Mesodermal cell (in vitro differentiated cells): Measurements from ENCODE around the gene PHC2.
A peak's percentile ranks its signal among the peaks of the same experiment; 100 is the strongest.

Experiments
- H3K27ac ChIP-seq: 2 replicates; pipeline ENCODE4 v1.7.0; 2013; ENCODE audit warnings: mild to moderate bottlenecking, low read depth, low read length, moderate library complexity; ENCODE audit not compliant: severe bottlenecking
- H3K36me3 ChIP-seq: 2 replicates; pipeline ENCODE4 v1.7.1; 2013; ENCODE audit warnings: mild to moderate bottlenecking, low read length, moderate library complexity; ENCODE audit not compliant: control insufficient read depth, insufficient read depth
- H3K4me1 ChIP-seq: one replicate; pipeline ENCODE4 v1.7.1; 2013; ENCODE audit warnings: mild to moderate bottlenecking, low read length; ENCODE audit not compliant: insufficient read depth, control insufficient read depth, poor library complexity, severe bottlenecking
- H3K4me3 ChIP-seq: 2 replicates; pipeline ENCODE4 v1.7.0; 2013; ENCODE audit warnings: low read length, control low read depth, mild to moderate bottlenecking; ENCODE audit not compliant: insufficient read depth, poor library complexity, severe bottlenecking; ENCODE audit errors: extremely low read depth
- H3K9me3 ChIP-seq: 2 replicates; pipeline ENCODE4 v1.7.1; 2013; ENCODE audit warnings: mild to moderate bottlenecking, low read length, moderate library complexity; ENCODE audit not compliant: control insufficient read depth
- WGBS, 2 experiments: methylation state at CpG; one replicate each; pipeline ENCODE4 v1.1.5; 2013; ENCODE audit warnings: missing lambda C conversion rate in 2 of 2; ENCODE audit not compliant: insufficient coverage in 2 of 2; 5-methylcytosine and 5-hydroxymethylcytosine counted together

Gene PHC2

DNA sequence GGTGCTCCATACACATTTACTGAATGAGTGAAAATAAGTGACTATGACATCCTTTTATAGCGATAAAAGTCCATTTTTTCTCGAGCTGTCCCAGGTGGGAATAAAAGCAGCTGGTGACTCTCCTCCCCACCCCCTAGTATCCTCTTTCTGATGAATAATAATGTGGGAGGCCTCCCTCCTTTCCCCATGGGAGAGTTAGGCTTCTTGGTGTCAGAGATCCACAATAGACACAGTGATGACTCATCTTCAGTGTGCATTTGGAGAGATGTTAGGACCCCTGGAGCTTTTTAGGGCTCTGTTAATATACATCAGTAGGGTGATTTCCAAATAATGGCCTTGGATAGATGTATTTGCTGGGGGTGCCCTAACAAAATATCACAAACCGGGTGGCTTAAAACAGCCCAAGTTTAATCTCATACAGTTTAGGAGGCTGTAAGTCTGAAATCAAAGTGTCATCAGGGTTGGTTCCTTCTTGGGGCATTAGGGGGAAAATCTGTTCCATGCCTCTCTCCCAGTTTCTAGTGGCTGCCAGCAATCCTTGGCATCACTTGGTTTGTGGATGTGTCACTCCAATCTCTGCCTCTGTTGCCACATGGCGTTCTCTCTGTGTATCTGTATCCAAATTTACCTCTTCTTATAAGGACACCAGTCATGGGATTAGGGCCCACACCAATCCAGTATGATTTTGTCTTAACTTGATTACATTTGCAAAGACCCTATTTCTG, 4.4 kb upstream of the PHC2 start:
- WGBS, 2 experiments = 67 to 70% methylated on average over 1 to 2 of the region's 4 CpGs
- H3K4me3 ChIP-seq = no peak overlapping the region
- H3K4me1 ChIP-seq = peaks cover 38% of the 10 kb centered on the region
- H3K9me3 ChIP-seq = no peaks in the 10 kb centered on the region
- H3K36me3 ChIP-seq = no peaks in the 10 kb centered on the region
- no peak overlapping the region for H3K27ac ChIP-seq

DNA sequence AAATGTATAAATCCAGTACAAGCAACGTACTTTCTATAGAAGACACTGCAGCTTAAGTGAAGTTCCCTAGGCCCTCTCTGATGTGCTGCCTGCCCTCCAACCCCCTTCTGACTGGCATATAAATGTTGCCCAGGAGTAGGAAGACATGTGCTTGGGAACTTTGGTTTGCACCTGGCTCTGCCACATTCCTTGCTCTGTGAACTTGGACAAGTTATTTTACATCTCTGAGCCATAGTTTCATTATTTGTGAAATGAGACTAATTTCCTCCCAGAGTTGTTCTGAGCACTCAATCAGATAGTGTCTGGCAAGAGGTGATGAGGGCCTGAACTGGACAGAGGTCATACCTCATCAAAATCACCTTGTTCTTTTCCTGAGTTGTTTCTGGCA, 3.5 kb upstream of the PHC2 start:
- H3K27ac ChIP-seq = peak overlapping the region; percentile 84
- no peaks in the 10 kb centered on the region for H3K9me3 ChIP-seq
- H3K36me3 ChIP-seq = no peaks in the 10 kb centered on the region
- peaks cover 31% of the 10 kb centered on the region for H3K4me1 ChIP-seq
- H3K4me3 ChIP-seq = no peak overlapping the region
- WGBS, 2 experiments = no CpG with 5 or more reads among the region's 1 CpG

DNA sequence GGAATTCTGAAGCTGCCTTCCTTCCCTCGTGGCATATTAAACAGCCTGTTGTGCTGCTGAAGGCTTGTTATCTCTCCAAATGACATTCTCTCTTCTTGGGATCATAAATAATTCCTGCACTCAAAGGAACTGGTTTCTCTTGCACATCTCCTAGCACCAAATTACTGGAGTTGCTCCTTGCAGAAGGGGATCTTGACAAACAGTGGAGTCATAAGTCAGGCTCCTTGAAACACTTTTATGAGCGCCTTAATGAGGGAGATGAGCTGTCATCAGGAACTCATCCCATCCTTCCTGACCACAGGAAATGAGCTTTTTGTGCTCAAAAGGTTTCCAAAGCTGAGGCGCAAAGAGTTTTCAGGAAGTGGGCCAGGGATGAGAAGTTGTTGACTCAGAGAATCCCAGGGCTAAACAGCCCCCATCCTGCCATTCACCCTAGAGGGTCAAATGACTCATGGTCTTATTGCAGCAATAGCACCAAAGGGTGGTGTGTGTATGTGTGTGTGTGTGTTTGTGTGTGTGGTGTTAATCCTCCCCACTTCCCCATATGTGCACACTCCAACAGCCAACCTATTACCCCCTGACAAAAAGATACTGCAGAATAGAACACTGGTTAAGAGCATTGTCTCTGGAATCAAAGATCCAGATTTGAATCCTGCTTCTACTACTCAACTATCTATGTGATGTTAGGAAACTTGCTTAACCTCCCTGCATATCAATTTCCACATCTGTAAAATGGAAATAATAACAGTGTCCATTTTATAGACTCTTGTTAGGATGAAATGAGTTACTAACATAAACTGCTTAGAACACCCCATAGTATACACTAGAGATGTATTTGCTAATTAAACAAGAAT, 2.8 kb upstream of the PHC2 start:
- Histone ChIP-seq H3K9me3 (no peaks in the 10 kb centered on the region), H3K4me1 (peaks cover 35% of the 10 kb centered on the region)
- 38 to 54% methylated on average over 2 to 3 of the region's 3 CpGs for WGBS, 2 experiments

DNA sequence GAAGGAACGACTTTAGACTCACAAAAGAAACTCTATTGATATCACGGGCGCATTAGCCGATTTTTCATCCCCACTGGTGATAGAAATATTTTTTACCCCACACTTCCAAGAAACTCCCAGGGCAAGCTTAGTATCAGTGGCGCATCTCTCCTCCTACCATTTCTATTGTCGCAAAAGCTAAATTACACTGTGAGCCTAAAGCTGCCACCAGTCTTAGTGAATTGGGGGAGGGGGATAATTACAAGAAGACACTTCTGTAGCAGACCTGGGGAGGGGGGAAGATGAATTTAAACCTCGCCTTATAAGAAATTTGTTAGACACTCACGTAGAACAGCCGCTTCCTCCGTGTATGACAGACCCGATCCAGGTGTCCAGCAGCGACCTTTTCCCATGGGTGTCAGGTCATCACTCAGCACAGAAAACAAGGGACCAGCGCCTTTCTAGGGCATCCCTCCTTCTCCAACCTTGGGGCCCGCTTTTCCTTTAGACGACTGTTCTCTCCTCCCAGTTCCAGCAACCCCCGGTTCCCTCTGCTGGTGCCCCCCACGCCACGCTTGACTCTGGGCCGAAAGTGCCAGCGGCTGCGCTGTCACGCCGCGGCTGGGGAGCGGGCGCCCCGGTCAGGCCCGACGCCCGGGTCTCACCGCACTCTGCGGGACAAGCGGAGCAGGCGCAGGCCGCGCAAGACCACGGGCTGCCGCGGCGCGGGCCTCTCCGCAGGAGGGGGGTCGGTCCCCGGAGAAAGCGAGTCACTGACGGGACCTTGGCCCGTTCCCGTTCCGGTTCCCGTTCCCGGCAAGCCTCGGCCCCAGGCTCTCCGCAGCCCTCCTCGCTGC, 821 bp downstream of the PHC2 start:
- Histone ChIP-seq H3K4me3 (peak overlapping the region; percentile 58), H3K9me3 (no peaks in the 10 kb centered on the region), H3K27ac (peak overlapping the region; percentile 54), H3K4me1 (peaks cover 44% of the 10 kb centered on the region), H3K36me3 (peaks cover 15% of the 10 kb centered on the region)
- 1 to 2% methylated on average over 38 to 47 of the region's 54 CpGs for WGBS, 2 experiments

More for the DNA sequence above, 2.8 kb upstream of the PHC2 start:
- Histone ChIP-seq H3K4me3 (no peak overlapping the region), H3K27ac (peak overlapping the region; percentile 84), H3K36me3 (no peaks in the 10 kb centered on the region)

DNA sequence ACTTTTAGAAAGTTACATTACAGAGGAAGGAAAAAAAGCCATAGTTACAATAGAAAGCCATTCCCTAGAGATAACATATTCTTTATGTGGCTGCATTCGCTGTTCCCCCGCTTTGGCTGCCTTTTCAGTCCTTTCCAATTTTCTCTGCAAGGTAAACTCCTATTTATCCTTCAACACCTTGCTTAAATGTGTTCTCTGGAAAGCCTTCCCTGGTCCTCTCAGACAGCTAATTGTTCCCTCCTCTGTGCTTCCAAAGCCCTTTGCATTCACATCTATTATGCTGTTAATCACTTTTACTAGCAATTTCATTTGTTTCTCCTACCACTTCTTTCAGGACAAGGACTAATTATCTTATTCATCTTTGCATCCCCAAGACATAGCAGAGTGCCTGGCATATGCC, 1.6 kb downstream of the PHC2 start:
- Histone ChIP-seq H3K9me3 (no peaks in the 10 kb centered on the region), H3K4me3 (peak overlapping the region; percentile 58), H3K4me1 (peaks cover 44% of the 10 kb centered on the region), H3K27ac (no peak overlapping the region), H3K36me3 (peaks cover 15% of the 10 kb centered on the region)
- WGBS, 2 experiments = 42 to 49% methylated on average over 2 of the region's 2 CpGs

DNA sequence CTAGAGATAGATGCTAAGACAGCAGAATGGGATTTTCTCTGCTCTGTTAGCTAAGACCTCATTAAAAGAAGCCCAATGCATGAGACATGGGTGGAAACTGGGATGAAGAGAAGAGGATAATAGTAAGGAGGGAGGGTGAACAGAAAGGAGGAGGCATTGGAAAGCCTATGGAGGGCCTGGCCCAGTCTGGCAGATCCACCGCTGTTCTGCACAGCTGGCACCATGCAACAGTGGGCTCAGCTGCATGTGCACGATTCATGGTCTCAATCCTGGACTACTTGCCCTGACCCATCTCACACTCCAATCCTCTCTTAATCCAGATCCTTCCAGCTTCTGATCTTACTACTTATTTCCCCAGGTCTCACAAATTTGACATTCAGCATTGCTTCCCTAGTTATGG, 2.2 kb downstream of the PHC2 start:
- H3K36me3 ChIP-seq = peaks cover 15% of the 10 kb centered on the region
- peaks cover 39% of the 10 kb centered on the region for H3K4me1 ChIP-seq
- no peak overlapping the region for H3K27ac ChIP-seq
- H3K9me3 ChIP-seq = no peaks in the 10 kb centered on the region
- 100% methylated on average over 2 of the region's 2 CpGs; no CpG with 5 or more reads in 1 of the 2 experiments for WGBS, 2 experiments
- H3K4me3 ChIP-seq = peak overlapping the region; percentile 58

DNA sequence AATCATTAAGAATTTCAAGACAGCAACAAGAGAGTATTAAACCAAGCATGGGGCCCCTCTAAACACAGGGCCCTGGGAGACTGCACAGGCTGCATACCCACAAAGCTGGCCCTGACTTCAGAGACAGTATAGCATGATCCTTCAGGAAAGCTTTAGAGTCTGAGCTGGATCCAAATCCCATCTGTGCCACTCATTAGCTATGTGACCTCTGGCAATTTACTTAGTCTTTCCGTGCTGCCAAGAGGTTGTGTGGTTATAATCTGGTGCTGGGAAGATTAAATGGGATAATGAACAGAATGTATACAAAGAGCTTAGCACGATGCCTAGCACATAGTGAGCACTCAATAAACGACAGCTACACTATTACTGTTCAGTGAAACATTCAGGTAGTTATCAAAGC, 4.0 kb downstream of the PHC2 start:
- Histone ChIP-seq H3K4me1 (peaks cover 34% of the 10 kb centered on the region), H3K9me3 (no peaks in the 10 kb centered on the region), H3K4me3 (no peak overlapping the region), H3K27ac (no peak overlapping the region), H3K36me3 (peaks cover 15% of the 10 kb centered on the region)
- 100% methylated on average over 1 to 2 of the region's 3 CpGs for WGBS, 2 experiments

DNA sequence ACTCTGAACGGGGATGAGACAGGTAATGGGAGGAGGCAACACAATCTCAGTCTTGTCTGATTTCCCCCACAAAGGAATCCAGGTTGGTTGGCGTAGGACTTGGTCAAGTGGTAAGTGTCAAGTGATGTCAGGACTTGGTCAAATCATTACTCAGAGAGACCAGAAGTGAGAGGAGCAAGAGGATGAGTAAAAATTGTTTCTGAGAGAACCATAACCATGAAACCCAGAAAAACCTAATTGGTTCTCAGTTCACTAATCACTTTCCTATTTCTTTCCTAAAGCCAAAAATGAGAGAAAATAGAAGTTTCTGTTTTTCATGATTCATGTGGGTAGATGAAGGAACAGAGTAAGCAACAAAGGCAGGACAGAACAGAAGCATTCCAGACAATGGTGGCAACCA, 5.0 kb downstream of the PHC2 start:
- 83% methylated on average over 1 of the region's 2 CpGs for WGBS, 2 experiments
- Histone ChIP-seq H3K4me1 (peaks cover 42% of the 10 kb centered on the region), H3K4me3 (no peak overlapping the region), H3K36me3 (peaks cover 15% of the 10 kb centered on the region), H3K27ac (no peak overlapping the region), H3K9me3 (no peaks in the 10 kb centered on the region)

DNA sequence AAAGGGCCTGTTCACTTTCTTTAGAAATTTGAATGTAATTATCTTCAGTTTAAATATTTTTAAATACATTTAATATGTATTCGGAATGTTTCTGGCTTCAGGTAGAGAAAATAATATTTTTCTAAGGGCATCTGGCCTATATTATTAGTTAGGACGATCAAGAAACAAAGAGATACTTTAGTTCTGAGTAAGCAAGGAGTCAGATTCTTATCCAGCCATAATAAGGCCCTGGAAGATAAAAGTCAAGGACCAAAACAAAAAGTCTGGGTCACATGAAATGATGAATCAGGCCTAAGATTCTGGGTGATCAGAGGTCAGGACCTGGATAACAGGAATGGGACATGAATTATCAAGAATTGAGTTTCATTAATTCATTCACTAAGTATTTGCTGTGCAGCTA, 6.3 kb downstream of the PHC2 start:
- H3K27ac ChIP-seq = peak overlapping the region; percentile 55
- H3K9me3 ChIP-seq = no peaks in the 10 kb centered on the region
- H3K36me3 ChIP-seq = peaks cover 25% of the 10 kb centered on the region
- H3K4me1 ChIP-seq = peaks cover 45% of the 10 kb centered on the region
- 50% methylated on average over 1 of the region's 2 CpGs; no CpG with 5 or more reads in 1 of the 2 experiments for WGBS, 2 experiments
- no peak overlapping the region for H3K4me3 ChIP-seq

DNA sequence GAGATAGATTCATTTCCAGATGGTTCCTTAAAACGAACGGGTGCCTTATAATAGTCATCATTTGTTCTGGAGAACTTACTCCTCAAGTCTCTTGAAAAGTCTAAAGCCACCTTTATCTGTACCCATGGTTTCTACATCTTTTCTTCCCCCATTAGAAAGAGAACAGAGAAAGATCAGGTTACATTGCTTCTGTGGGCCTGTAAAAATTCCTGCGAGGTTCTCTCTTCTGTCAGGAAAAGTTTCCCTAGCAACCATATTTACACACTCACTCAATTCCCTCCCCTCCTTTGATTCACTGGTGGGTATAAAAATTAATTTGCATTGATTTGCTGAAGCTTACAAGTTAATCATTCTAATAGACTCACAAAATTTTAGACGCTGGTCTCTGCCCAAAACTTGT, 6.7 kb downstream of the PHC2 start:
- WGBS, 2 experiments = no CpG with 5 or more reads among the region's 4 CpGs
- Histone ChIP-seq H3K4me3 (no peak overlapping the region), H3K9me3 (peaks cover 3% of the 10 kb centered on the region), H3K36me3 (peaks cover 25% of the 10 kb centered on the region), H3K27ac (peak overlapping the region; percentile 55), H3K4me1 (peaks cover 45% of the 10 kb centered on the region)
